GM18870 (cell line): ENCODE results near the gene LCA5.
"Not testable (repeated sequence)": the region's sequence is repeated elsewhere in the genome, so short reads cannot be mapped to it uniquely, and the experiment has no call there.

ENCODE experiments used
- ATAC-seq: cut with Tn5 transposase; IDR thresholded peaks from one replicate; pipeline ENCODE4 v1.9.1; 2021; ENCODE audit warnings: moderate library complexity; ENCODE audit not compliant: unreplicated experiment

The LCA5 gene

DNA sequence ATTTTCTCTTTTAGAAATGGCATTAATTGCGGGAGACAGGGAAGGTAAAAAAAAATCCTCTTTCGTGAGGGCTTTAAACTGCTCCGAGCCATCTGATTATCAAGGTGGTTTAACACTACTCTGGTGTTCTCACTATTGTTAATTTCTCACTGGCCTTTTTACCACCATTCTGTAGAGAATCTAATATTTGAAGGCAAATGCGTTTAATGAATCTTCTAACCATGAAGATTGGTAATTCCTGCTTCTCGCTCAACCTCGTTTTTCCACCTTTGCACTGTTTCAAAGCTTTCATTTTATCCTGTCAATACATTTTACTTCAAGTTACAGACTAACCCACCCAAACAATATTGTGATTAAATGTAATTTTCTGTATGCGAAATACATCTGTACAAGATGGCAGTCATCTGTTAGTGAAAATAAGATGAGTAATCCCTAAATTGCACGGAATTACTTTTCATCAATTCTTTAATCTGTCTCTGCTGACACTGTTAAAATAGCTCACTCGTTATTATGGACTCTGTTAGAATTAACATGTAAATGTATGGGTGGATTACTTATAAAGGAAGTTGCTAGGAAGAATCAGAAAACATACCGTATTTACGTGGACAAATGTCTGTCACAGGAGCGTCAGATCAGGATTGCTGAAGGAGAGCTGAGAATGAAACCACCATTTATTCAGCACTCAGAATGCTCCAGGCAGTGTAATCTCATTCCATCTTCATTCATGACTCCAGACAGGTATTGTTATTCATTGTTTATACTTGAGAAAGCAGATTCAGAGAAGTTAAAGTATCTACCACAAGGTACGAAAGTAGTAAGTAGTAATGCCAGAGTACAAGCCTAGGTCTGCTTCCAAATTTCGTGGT lies 1.1 kb upstream of the LCA5 start:
- ATAC-seq: no peak

- ATAC-seq: no peak
Measured at GRCh38 chr6:79536585-79536953, 661 bp downstream of the LCA5 start.

DNA sequence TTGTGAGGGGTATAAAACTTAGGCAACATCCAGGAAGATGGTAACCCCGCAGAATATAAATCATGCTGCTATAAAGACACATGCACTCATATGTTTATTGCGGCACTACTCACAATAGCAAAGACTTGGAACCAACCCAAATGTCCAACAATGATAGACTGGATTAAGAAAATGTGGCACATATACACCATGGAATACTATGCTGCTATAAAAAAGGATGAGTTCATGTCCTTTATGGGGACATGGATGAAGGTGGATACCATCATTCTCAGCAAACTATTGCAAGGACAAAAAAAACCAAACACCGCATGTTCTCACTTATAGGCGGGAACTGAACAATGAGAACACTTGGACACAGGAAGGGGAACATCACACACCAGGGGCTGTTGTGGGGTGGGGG lies 7.7 kb downstream of the LCA5 start:
- ATAC-seq: not testable (repeated sequence)

DNA sequence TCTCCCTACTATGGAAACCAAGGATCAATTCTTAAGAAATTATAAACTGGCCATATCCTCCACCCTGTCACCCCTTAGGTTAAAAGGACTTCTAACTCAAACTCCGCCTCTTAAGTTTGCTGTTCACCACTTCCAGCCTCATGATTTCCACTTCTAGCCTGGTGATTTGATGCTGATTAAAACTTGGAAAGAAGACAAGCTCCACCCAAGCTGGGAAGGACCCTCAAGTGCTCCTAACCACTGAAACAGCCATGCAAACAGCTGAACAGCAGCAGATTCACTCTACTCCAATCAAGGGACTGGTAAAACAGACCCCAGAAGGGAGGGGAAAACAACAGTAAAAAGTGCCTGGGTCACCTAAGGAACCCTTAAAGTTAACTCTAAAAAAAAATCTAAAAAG lies 10.3 kb downstream of the LCA5 start:
- no peak for ATAC-seq

- ATAC-seq: no peak
Measured at GRCh38 chr6:79525272-79526100, 11.7 kb downstream of the LCA5 start.

DNA sequence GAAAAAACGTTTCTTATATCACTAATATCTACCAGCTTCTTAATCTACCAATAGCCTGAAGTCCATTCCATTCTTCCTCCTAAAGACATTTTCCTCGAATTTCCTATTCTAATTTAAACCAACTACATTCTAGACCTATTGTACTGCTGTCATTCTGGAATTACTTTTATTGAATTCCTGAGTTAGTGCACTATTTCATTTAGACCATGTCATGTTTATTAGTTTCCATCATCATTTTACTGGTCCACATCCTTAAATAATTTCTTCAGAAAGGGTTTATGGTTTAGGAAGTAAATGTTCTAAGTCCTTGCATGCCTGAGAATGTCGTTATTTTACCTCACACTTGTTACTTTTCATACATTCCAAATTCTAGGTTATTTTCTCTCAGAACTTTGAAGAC lies 13.2 kb downstream of the LCA5 start:
- ATAC-seq: no peak

- ATAC-seq: no peak
Measured at GRCh38 chr6:79522609-79523008, 14.6 kb downstream of the LCA5 start.

- no peak for ATAC-seq
Measured at GRCh38 chr6:79520534-79520933, 16.7 kb downstream of the LCA5 start.

- ATAC-seq: no peak
Measured at GRCh38 chr6:79518842-79519241, 18.4 kb downstream of the LCA5 start.

- no peak for ATAC-seq
Measured at GRCh38 chr6:79515436-79515835, 21.8 kb downstream of the LCA5 start.

- ATAC-seq: no peak
Measured at GRCh38 chr6:79513111-79513510, 24.1 kb downstream of the LCA5 start.

- no peak for ATAC-seq
Measured at GRCh38 chr6:79512014-79512413, 25.2 kb downstream of the LCA5 start.

DNA sequence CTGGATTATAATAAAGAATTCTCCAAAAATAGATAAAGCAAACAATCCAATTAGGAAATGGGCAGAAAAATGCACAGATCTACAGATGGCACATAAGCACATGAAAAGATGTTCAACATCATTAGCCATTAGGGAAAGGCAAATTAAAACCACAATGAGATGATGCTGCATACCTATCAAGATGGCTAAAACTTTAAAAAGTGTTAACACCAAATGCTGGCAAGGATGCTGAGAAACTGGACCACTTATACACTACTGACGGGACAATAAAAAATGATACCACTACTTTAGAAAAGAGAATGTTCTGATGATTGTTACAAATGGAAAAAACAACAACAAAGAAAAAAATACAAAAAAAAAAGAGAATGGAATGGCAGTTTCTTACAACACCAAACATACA lies 26.5 kb downstream of the LCA5 start:
- no peak for ATAC-seq

DNA sequence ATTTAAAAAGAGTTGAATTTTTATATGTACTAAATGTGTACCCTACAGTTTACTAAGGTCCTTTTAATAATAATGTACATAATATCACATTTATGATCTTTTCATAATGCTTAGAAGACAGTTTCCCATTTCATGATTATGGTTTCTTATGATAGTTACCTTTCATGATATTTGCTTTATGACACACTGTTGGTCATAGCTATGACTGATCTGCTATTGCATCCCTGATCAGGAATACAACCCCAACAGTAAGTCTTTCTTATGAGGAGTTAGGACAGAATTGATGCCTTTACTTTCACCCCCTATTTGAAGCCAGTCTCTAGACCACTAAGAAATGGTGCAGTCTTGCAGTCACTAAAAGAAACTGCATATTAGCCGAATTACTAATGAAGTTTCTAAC lies 31.0 kb downstream of the LCA5 start:
- no peak for ATAC-seq

DNA sequence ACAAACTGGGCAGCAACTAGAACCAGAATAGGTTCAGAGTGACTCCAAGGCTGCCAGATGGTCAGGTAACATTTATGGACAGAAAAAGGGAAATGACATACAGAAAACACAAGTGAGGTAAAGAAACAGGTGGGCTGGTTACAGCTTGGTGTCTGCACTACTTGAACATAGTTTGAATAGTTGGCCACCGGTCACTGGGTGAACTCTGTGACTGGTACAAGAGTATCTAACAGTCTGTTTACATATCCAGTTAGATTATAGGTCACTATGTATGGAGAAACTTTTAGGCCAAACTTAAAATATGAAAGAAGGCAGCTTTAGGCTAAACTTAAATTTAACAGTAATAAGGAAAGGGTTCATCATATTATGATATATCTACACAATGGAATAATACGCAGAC lies 32.9 kb downstream of the LCA5 start:
- ATAC-seq: no peak

DNA sequence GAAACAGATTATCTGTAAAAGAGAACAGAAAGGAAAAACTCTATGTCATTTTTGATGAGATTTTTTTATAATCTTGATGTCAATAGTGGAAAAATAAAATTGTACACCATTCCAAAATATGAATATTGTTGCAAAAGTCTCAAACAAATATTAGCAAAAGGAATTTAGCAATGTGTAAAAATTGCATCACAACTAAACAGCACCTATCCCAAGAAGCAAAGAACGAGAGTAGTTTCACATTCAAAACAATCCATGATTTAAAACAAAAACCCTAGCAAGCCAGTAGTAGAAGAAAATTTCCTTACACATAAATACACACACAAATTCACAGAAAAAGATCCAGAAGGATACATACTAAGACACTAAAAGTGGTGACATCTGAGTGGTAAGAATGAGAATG lies 38.4 kb downstream of the LCA5 start:
- no peak for ATAC-seq

GRCh38 chr6:79495246-79495645 lies 42.0 kb downstream of the LCA5 start:
- no peak for ATAC-seq

DNA sequence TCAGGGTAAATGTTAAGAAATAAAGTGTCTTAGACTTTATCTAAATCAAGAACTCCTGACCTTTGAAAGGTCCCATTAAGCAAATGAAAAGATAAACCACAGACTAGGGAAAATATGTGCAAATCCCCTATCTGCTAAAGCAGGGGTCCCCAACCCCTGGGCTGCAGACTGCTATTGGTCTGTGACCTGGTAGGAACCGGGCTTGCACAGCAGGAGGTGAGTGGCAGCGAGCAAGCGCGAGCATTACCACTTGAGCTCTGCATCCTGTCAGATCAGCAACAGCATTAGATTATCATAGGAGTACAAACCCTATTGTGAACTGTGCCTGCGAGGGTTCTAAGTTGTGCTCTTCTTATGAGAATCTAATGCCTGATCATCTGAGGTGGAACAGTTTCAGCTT lies 42.4 kb downstream of the LCA5 start:
- ATAC-seq: no peak

- no peak for ATAC-seq
Measured at GRCh38 chr6:79470728-79471127, 66.5 kb downstream of the LCA5 start.

DNA sequence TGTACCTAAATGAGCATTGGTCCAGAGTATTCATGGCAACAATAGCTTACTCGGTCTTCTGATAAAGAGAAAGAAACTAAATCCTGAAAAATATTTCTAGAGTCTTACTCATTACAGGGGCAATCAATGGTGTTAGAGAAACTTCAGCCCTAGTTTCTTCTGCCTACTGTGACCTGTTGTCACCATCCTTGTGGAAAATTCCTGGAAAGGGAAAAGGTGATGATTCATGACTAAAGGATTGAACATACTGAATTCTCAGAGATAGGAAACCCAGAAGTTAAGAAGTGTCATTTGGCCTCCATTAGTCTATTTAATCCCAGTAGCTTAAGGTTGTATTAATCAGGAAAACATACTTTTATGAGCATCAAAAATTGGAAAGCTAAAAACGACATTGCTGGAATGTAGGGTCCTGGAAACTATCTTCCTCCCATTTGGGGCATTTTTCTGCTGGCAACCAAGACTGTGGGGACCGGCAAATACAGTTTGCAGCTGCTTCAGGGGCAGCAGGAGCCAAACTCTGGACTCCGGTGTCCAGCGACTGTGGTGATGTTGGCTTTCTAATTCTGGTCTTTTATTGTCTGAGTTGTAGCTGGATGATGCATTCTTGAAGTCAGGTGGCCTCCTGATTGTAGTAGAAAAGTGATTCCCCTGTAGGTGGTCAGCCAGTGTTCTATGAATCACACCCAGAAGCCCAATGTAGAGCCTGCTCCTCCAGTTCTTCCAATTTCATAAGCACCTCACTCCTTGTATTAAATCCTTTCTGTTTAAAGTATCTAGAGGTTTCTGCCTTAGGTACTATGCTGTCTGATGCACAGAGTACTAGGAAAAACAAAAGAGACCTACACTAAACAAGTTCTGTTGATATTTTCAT lies 67.6 kb downstream of the LCA5 start:
- ATAC-seq: no peak

DNA sequence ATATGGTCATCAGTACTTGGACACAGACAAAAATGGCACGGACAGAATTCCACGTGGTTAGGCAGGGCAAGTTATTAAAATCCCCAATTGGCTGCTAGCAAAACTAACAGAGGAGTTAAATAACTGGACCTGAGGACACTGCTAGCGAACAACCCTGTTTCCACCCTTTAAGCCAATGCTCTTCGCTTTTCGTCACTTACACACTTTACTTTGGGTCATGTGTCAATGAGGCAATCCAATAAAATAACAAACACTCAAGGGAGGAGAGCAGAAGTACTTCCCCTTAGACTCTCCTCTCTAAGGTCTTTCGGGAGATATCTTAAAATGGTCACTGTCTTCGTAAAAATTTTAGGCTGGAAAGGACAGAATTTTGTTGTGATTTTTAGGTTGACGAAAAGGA lies 68.6 kb downstream of the LCA5 start:
- ATAC-seq: no peak
